GM12864 (cell line): ENCODE data around the gene A4GALT.
"Not testable (repeated sequence)": the region's sequence is repeated elsewhere in the genome, so short reads cannot be mapped to it uniquely, and the experiment has no call there.

Source experiments
- DNase-seq: peaks from one replicate; pipeline ENCODE4 v3.0.0-alpha.2; 2011; ENCODE audit warnings: low read depth
- H3K4me3 ChIP-seq: 2 replicates; pipeline ENCODE4 v1.5.1; 2011; ENCODE audit warnings: mild to moderate bottlenecking, low read depth, low read length, control low read depth
- CTCF ChIP-seq: IDR thresholded peaks from 2 replicates; pipeline ENCODE4 v1.5.1; 2011; ENCODE audit warnings: low read depth, mild to moderate bottlenecking, moderate library complexity, low read length, control low read depth, inconsistent platforms; ENCODE audit errors: missing control alignments

The A4GALT gene

DNA sequence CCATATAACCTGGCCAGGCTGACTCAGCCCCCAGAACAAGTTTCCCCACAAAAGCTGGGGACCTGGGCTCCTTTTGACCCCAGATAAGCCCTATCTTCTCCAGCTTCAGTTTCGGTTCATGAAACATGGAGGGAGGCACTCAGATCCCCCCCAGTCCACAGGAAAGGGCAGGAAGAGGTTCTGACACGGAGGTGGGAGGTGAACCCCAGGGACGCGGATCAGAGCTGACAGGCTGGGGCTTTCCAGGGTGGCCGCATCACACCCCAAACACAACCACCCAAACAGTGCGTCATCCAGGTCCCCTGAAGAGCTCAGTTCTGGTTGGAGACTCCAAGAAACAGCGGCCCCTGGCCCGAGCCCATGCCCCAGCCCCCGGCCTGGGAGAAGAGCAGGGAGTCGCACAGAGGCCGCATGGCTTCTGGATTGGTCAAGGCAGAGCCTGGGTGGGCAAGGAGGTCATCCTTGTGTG is 44.3 kb upstream of the A4GALT start:
- H3K4me3 ChIP-seq: no peak overlapping the region
- no peak for DNase-seq
- TF ChIP-seq CTCF: no peak

GRCh38 chr22:42763965-42764480 is 43.4 kb upstream of the A4GALT start:
- no peak overlapping the region for H3K4me3 ChIP-seq
- TF ChIP-seq CTCF: no peak
- DNase-seq: no peak

DNA sequence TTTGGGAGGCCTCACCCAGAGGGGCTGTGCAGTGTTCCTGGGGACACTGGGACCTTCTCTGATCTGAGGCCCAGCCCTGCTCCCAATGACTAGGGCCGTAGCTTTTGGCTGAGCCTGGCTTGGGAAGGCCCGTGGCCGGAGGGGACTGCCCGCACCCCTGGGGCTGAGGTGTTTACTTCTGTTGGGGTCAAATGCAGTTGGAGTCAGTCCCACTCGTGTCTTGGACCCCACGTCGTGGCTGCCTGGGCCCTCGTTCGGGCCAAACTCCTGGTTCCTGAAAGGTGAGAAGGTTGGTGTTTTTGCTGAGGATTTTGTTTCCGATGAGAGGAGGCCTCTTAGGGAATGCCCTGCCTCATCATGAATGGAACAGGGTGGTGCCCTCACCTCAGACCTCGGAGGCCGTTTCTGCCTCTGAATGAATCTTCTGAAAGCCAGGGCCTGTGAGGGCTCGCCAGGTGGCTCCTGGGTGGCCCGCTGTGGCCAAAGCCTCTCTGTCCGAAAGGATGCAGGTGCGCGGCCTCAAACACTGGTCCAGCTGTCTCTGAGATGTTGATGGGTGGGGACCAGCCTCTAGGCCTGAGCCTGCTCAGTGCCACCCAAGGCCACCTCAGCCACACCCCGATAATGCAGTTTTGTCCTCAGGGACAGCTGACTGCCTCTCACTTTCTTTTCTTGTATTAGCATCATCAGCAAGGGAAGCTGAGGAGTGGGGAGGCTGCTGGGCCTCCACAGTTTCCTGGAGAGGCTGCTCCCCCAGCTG is 40.3 kb upstream of the A4GALT start:
- H3K4me3 ChIP-seq: no peak overlapping the region
- TF ChIP-seq CTCF: no peak
- DNase-seq: no peak

GRCh38 chr22:42758931-42759629 is 38.4 kb upstream of the A4GALT start:
- DNase-seq: no peak
- no peak for TF ChIP-seq CTCF
- no peak overlapping the region for H3K4me3 ChIP-seq

GRCh38 chr22:42755553-42755952 is 34.9 kb upstream of the A4GALT start:
- not testable (repeated sequence) for H3K4me3 ChIP-seq, DNase-seq

GRCh38 chr22:42755121-42755520 is 34.5 kb upstream of the A4GALT start:
- DNase-seq: not testable (repeated sequence)

GRCh38 chr22:42754658-42755057 is 34.0 kb upstream of the A4GALT start:
- no peak for TF ChIP-seq CTCF
- H3K4me3 ChIP-seq: no peak overlapping the region
- no peak for DNase-seq

More at GRCh38 chr22:42755121-42755520, 34.5 kb upstream of the A4GALT start:
- not testable (repeated sequence) for H3K4me3 ChIP-seq

DNA sequence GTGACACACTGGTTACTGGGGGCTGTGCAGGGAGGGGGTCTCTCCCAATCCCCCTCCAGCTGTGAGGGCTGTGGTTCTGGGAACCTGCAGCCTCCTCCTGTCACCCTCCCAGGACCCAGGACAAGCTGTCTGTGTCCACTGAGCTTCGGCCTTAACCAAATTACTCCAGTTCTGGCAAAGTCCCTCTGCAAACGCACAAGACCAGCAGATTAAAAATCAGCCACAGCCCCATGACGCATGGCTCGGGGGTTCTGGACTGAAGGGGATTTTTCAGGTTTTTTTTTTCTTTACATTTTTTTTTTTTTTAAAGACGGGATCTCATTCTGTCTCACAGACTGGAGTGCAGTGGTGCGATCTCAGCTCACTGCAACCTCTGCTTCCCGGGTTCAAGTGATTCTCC is 32.2 kb upstream of the A4GALT start:
- no peak overlapping the region for H3K4me3 ChIP-seq
- no peak for DNase-seq
- TF ChIP-seq CTCF: no peak
